Neural crest cell (in vitro differentiated cells): Measurements from ENCODE around the gene EPS8. TPM values are rescaled to one million over a fixed set of nuclear protein-coding genes. Genes with fewer than 3 reads are reported as not detected.

ENCODE experiments used
- DNase-seq: peaks from one replicate; pipeline ENCODE4 v3.0.0; 2021; ENCODE audit warnings: low read depth, mixed read lengths, low spot score
- H3K27ac Mint-ChIP-seq: one replicate; pipeline ENCODE4 v1.8.0; 2021; ENCODE audit warnings: mild to moderate bottlenecking, mixed read lengths; ENCODE audit not compliant: unreplicated experiment
- H3K27me3 Mint-ChIP-seq: 2 replicates; pipeline ENCODE4 v1.8.0; 2021; ENCODE audit warnings: low read depth, mild to moderate bottlenecking, mixed read lengths
- H3K36me3 Mint-ChIP-seq: 2 replicates; pipeline ENCODE4 v1.8.0; 2021; ENCODE audit warnings: low read depth, mild to moderate bottlenecking, mixed read lengths
- H3K4me1 Mint-ChIP-seq: 2 replicates; pipeline ENCODE4 v1.8.0; 2021; ENCODE audit warnings: mixed read lengths
- H3K4me3 Mint-ChIP-seq: one replicate; pipeline ENCODE4 v1.8.0; 2021; ENCODE audit warnings: mild to moderate bottlenecking, mixed read lengths
- H3K9me3 Mint-ChIP-seq: 2 replicates; pipeline ENCODE4 v1.8.0; 2021; ENCODE audit warnings: mixed read lengths
- CTCF ChIP-seq: fragments of 200-600 bp; sonication (generic); conservative IDR thresholded peaks from 2 replicates; pipeline ENCODE4 v1.5.0; 2021; ENCODE audit warnings: antibody characterized with exemption, mild to moderate bottlenecking
- total RNA-seq: library from RNA; stranded (reverse); gene quantifications from 2 replicates; pipeline ENCODE4 v1.2.1, GENCODE V29; 2021

The EPS8 gene
- total RNA-seq, 1 donor from 2014 or later, result 24.4 TPM

- Mint-ChIP-seq H3K4me1 (peaks cover 22% of the 10 kb centered on the region), H3K27me3 (no peaks in the 10 kb centered on the region), H3K36me3 (peaks cover 14% of the 10 kb centered on the region), H3K27ac (no peak overlapping the region), H3K4me3 (no peak overlapping the region), H3K9me3 (no peaks in the 10 kb centered on the region)
- no peak for TF ChIP-seq CTCF
- no peak for DNase-seq
Observed at GRCh38 chr12:15646581-15646980, 142.6 kb downstream of the EPS8 start.

DNA sequence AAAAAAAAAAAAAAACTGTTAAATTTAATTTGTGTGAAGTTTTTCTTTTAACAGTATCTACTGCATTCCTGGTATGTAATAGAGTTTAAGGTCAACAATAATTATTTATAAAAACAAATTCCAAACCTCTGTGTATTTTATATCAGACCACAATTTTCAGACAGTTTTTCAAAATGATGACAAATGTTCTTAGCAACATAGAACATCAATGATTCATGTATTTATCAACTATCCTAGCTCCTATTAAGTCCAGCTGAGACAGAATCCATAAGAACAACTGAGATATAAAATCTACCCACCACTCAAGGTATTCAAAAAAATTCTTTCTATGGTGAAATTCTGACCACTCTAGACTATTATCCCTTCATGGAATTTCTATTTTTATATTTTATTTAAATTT is 144.5 kb downstream of the EPS8 start:
- no peak overlapping the region for H3K27ac Mint-ChIP-seq
- peaks cover 26% of the 10 kb centered on the region for H3K36me3 Mint-ChIP-seq
- no peaks in the 10 kb centered on the region for H3K27me3 Mint-ChIP-seq
- DNase-seq, result no peak
- TF ChIP-seq CTCF, result no peak
- peaks cover 8% of the 10 kb centered on the region for H3K4me1 Mint-ChIP-seq
- H3K4me3 Mint-ChIP-seq, result no peak overlapping the region
- H3K9me3 Mint-ChIP-seq, result no peaks in the 10 kb centered on the region

DNA sequence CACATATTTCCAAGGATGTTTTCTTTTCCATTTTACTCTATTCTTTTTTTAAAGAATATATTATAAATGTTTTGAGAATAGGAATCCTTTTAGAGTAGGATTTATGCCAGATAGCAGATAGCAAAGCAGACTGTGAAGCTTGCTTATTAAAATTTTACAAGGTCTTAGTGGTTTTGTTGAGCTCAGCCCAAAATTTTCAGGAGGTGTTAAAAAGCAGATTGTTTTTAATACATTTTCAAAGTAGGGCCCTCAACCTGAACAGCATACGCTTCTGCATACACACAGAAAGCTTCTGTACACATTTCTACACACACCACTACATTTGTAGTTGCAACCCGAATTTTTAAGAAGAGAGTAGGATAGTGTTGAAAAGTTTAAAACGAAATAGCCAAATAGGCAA is 151.0 kb downstream of the EPS8 start:
- no peak for DNase-seq
- no peaks in the 10 kb centered on the region for H3K9me3 Mint-ChIP-seq
- peaks cover 16% of the 10 kb centered on the region for H3K4me1 Mint-ChIP-seq
- H3K36me3 Mint-ChIP-seq, result peaks cover 20% of the 10 kb centered on the region
- TF ChIP-seq CTCF, result no peak
- no peak overlapping the region for H3K27ac Mint-ChIP-seq
- no peaks in the 10 kb centered on the region for H3K27me3 Mint-ChIP-seq
- no peak overlapping the region for H3K4me3 Mint-ChIP-seq

GRCh38 chr12:15636060-15636890 is 152.9 kb downstream of the EPS8 start:
- H3K4me3 Mint-ChIP-seq, result no peak overlapping the region
- peaks cover 21% of the 10 kb centered on the region for H3K36me3 Mint-ChIP-seq

DNA sequence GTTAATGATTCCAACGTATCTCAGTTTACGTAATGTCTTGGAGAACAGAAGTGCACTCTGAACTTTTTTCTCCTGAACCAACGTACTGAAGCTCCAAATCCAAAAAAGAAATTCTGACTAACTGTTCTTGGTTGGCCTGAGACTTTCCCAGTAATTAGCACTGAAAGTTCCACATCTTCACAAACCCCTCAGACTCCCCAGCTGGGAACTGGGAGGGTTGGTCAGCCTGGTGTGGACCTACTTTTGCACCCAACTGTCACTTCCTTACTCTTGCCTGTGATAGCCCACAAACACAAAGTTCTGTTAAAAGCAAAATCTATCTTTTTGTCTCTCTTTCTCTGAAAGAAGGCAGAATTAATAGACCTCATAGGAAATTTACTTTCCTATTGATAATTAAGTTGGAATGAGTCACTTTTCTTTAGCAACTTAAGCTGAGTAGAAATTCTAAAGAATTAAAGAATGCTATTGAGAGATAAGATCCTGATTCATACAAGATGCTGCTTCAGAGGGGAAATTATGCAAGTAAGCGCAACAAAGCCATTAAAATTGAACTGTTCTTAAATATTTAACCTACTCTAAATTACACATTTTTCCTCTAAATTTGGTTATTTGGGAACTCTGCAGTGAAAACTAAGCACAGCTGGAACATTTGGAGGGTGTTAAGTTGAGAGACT is 155.0 kb downstream of the EPS8 start:
- TF ChIP-seq CTCF, result no peak
- peak overlapping the region; percentile 47 for H3K27ac Mint-ChIP-seq
- no peak overlapping the region for H3K4me3 Mint-ChIP-seq
- H3K27me3 Mint-ChIP-seq, result no peaks in the 10 kb centered on the region
- peaks cover 6% of the 10 kb centered on the region for H3K36me3 Mint-ChIP-seq
- peaks cover 51% of the 10 kb centered on the region for H3K4me1 Mint-ChIP-seq
- no peaks in the 10 kb centered on the region for H3K9me3 Mint-ChIP-seq
- DNase-seq, result no peak

More at GRCh38 chr12:15636060-15636890, 152.9 kb downstream of the EPS8 start:
- Mint-ChIP-seq H3K4me1 (peaks cover 30% of the 10 kb centered on the region), H3K27me3 (no peaks in the 10 kb centered on the region), H3K9me3 (no peaks in the 10 kb centered on the region), H3K27ac (no peak overlapping the region)
- DNase-seq, result no peak
- TF ChIP-seq CTCF, result no peak
